Pancreas (tissue), 10 donors: ENCODE measurements around the gene SFTPB. TPM values are rescaled to one million over a fixed set of nuclear protein-coding genes. Genes with fewer than 3 reads are reported as not detected.

ENCODE experiments used
- ATAC-seq, 4 donors: fragments of 200-7000 bp; cut with Tn5 transposase; one replicate each; pipeline versions ENCODE4 v1.8.0 to v1.9.1; 2020; ENCODE audit warnings: mild to moderate bottlenecking in 4 of 4, moderate library complexity in 4 of 4
- DNase-seq, 6 donors: peaks; one replicate each; pipeline ENCODE4 v3.0.0-alpha.2; 2020
- FAIRE-seq: peaks from 2 replicates; lab custom pipeline; 2012; peaks lifted over from hg19 to GRCh38; lab: Jason Lieb, UNC
- H3K27ac ChIP-seq, 4 donors: fragments of 200-600 bp; sonication (generic); 1 replicate in 3 of 4; 2 replicates in 1 of 4; pipeline versions ENCODE4 v1.5.0 to v1.8.0; 2020
- H3K27me3 ChIP-seq, 4 donors: fragments of 200-600 bp; one replicate each; pipeline ENCODE4 v1.8.0; 2021
- H3K36me3 ChIP-seq, 3 donors: fragments of 200-600 bp; sonication (generic) in 1 of 3; one replicate each; pipeline versions ENCODE4 v1.5.0 to v1.8.0; 2020 to 2021
- H3K4me1 ChIP-seq, 3 donors: fragments of 200-600 bp; one replicate each; pipeline ENCODE4 v1.8.0; 2021
- H3K4me3 ChIP-seq, 4 donors: fragments of 200-600 bp; sonication (generic) in 2 of 4; one replicate each; pipeline versions ENCODE4 v1.5.0 to v1.8.0; 2020 to 2021
- H3K9me3 ChIP-seq, 4 donors: fragments of 200-600 bp; one replicate each; pipeline ENCODE4 v1.8.0; 2021
- CTCF ChIP-seq, 4 donors: fragments of 200-600 bp; sonication (generic) in 3 of 4; IDR thresholded peaks; one replicate each; pipeline versions ENCODE4 v1.5.0 to v1.8.0; 2021; ENCODE audit warnings: antibody characterized with exemption in 4 of 4
- WGBS, 2 donors: extraction: QIAGEN DNeasy Blood & Tissue Kit; methylation state at CpG; one replicate each; pipeline ENCODE4 v1.1.7; 2013; 5-methylcytosine and 5-hydroxymethylcytosine counted together
- intact Hi-C, 3 donors: fragments of 100-400 bp; cut with DNase I; formaldehyde crosslinking; loops; one replicate each; pipeline versions ENCODE4 v1.11.1 to v1.14.2; 2022
- polyA plus RNA-seq, 2 donors: library from polyadenylated mRNA; stranded (reverse); fragments of 200-250 nt; gene quantifications; one replicate each; pipeline ENCODE4 v1.2.3, GENCODE V29; 2013
- total RNA-seq, 6 donors: library from RNA; stranded (reverse); fragmentation: NEBNext Ultra II Directional in 4 of 6; extraction: Animal tissue kit (Norgen Biotek cat#: 25700) in 4 of 6; gene quantifications; one replicate each; pipeline versions ENCODE4 v1.2.1 to v1.2.4, GENCODE V29; 2021 to 2023
- donor health status: healthy with polysubstance abuse.
- donor health status: DM: no; HTN: no; CAD: no; lungs with moderate emphysema.
- donor health status: DM: no; HTN: no; CAD: no.
- donor health status: control.
- donor health status: control.
- donor health status: Bipolar disorder and iron deficiency.
- donor health status: DM: yes; HTN: yes; CAD: no.
- donor health status: DM: no; HTN: no; CAD: no.
- donor health status: DM: no; HTN: no; CAD: no.
- donor health status: DM: yes; HTN: yes; CAD: no.

The SFTPB gene
- total and polyA plus RNA-seq, 8 donors = 0.14 to 21.6 (median 2.0) TPM; not detected in 4

DNA sequence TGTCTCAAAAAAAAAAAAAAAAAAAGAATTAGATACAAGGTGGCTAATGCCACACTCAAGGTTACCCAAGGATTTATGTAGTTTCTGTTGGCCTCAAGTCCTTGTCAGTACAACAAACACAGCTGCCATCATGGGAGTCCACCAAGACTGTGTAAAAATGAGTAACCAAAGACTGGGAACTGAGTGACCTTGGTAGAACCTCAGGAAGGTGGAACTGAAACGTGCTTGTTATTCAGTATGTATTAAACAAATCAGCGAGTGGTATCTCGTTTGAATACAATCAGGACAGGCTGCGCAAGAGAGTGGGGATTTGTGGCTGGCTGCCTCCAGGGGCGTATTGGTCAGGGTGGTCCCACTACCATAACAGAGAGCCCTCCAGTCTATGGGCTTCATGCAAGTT is 1.6 kb upstream of the SFTPB start:
- Histone ChIP-seq H3K27me3 (no peaks in the 10 kb centered on the region), H3K9me3 (no peaks in the 10 kb centered on the region), H3K36me3 (no peaks in the 10 kb centered on the region), H3K27ac (no peak overlapping the region), H3K4me1 (no peaks in the 10 kb centered on the region), H3K4me3 (no peak overlapping the region)
- DNase-seq = no peak
- 44 to 49% methylated on average over 5 of the region's 5 CpGs for WGBS, 2 donors
- FAIRE-seq = no peak
- no peak for TF ChIP-seq CTCF (IDR thresholded peaks at IDR 0.05)
- peak in 2 of 4 donors; percentile 64 to 66 for ATAC-seq
- intact Hi-C loops = no loop called here

- no peaks in the 10 kb centered on the region for H3K9me3 ChIP-seq
- intact Hi-C loops = no loop called here
- FAIRE-seq (no peak), DNase-seq (no peak), ATAC-seq (no peak)
- no peaks in the 10 kb centered on the region for H3K36me3 ChIP-seq
- H3K4me1 ChIP-seq = no peaks in the 10 kb centered on the region
- WGBS, 2 donors = 82 to 88% methylated on average over 3 of the region's 3 CpGs
- no peak overlapping the region for H3K27ac ChIP-seq
- H3K27me3 ChIP-seq = no peaks in the 10 kb centered on the region
- H3K4me3 ChIP-seq = no peak overlapping the region
- TF ChIP-seq CTCF (IDR thresholded peaks at IDR 0.05) = no peak
These were observed 801 bp upstream of the SFTPB start for GRCh38 chr2:85668857-85669142.

DNA sequence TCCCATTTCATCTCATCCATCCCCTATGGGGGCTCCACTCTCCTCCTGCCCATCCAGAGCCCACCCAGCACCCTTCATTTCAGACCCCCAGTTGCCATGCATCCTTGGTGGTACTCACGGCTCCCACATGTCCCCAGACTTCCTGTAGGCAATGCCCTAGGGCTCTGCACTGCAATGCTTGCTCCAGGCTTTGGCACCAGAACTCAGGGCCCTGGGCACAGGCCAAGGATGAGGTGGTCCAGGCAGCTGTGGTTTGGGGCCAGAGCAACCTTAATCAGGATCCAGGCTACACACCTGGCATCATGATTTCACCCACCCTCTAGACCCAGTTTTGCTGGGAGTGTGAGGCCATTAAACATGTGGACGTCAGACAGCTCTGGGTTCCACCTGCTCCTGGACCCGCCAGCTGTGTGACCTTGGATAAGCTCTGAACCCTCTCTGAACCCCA is 414 bp downstream of the SFTPB start:
- no peaks in the 10 kb centered on the region for H3K9me3 ChIP-seq
- no peak overlapping the region for H3K4me3 ChIP-seq
- 70 to 79% methylated on average over 3 of the region's 3 CpGs for WGBS, 2 donors
- no peak for TF ChIP-seq CTCF (IDR thresholded peaks at IDR 0.05)
- DNase-seq (no peak), FAIRE-seq (no peak), ATAC-seq (no peak)
- no peaks in the 10 kb centered on the region for H3K36me3 ChIP-seq
- H3K27me3 ChIP-seq = no peaks in the 10 kb centered on the region
- H3K4me1 ChIP-seq = no peaks in the 10 kb centered on the region
- intact Hi-C loops = no loop called here
- no peak overlapping the region for H3K27ac ChIP-seq

- no peaks in the 10 kb centered on the region for H3K9me3 ChIP-seq
- H3K36me3 ChIP-seq = no peaks in the 10 kb centered on the region
- ATAC-seq (peak in 1 of 4 donors; percentile 33), DNase-seq (no peak), FAIRE-seq (no peak)
- H3K27me3 ChIP-seq = no peaks in the 10 kb centered on the region
- H3K27ac ChIP-seq = no peak overlapping the region
- intact Hi-C loops = no loop called here
- H3K4me1 ChIP-seq = no peaks in the 10 kb centered on the region
- 76 to 78% methylated on average over 11 of the region's 11 CpGs for WGBS, 2 donors
- H3K4me3 ChIP-seq = no peak overlapping the region
- TF ChIP-seq CTCF (IDR thresholded peaks at IDR 0.05) = no peak
These were observed 1.3 kb downstream of the SFTPB start for GRCh38 chr2:85666435-85667316.

DNA sequence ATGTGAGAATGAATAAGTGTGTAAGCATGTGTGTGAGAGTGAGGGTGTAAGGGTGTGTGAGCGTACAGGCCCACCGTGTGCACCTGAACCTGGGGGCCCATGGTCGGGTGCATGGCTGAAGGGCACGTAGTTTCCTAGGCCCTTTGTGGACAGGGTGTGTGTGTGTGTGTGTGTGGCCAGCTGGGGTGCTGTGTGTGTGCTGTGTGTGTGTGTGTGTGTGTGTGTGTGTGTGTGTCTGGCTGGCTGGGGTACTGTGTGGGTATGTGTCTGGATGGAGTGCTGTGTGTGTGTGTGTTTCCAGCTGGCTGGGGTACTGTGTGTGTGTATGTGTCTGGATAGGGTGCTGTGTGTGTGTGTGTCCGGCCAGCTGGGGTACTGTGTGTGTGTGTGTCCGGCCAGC is 2.0 kb downstream of the SFTPB start:
- WGBS, 2 donors = 86 to 89% methylated on average over 6 of the region's 6 CpGs
- TF ChIP-seq CTCF (IDR thresholded peaks at IDR 0.05) = no peak
- H3K27ac ChIP-seq = no peak overlapping the region
- ATAC-seq (no peak), FAIRE-seq (no peak), DNase-seq (no peak)
- no peaks in the 10 kb centered on the region for H3K36me3 ChIP-seq
- H3K4me3 ChIP-seq = no peak overlapping the region
- no peaks in the 10 kb centered on the region for H3K27me3 ChIP-seq
- no peaks in the 10 kb centered on the region for H3K9me3 ChIP-seq
- intact Hi-C loops = no loop called here
- H3K4me1 ChIP-seq = no peaks in the 10 kb centered on the region
